ENCODE measurements around the gene N4BP2L1. TPM values are rescaled to one million over a fixed set of nuclear protein-coding genes. Genes with fewer than 3 reads are reported as not detected.

Gene N4BP2L1
- total RNA-seq, 1 experiment from 2014 or later = 9.3 TPM

DNA sequence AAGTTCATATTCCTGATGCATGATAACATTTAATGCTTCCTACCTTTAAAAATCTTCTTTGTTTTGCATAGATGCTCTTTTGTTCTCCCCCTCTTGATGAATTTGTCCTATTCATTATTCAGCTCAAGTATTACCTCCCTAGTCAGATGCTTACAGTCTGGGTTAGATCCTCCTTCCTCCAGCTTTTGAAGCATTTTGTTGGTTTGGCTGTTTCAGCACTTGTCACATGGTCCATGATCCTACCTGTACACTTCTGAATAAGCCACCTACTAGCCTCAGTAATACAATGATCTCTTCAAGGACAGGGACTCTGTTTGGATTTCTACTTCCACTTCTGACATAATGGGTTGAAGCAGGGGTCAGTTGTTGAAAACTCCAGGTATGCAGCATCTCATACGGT is 37.4 kb downstream of the N4BP2L1 start:
- Histone ChIP-seq H3K4me1 (no peaks in the 10 kb centered on the region), H3K36me3 (ENCODE audit: control insufficient read depth, insufficient read depth, low read length) (no peaks in the 10 kb centered on the region), H3K9me3 (no peaks in the 10 kb centered on the region), H3K27me3 (replicated peaks; ENCODE audit: control insufficient read depth, insufficient read depth, low read length) (no peaks in the 10 kb centered on the region), H3K4me3 (ENCODE audit: low read depth, low read length) (no peak overlapping the region)
- Mint-ChIP-seq H3K27me3 (ENCODE audit: insufficient read depth, unreplicated experiment) (no peaks in the 10 kb centered on the region), H3K4me3 (ENCODE audit: unreplicated experiment) (no peak overlapping the region), H3K4me1 (ENCODE audit: low read depth, unreplicated experiment) (no peaks in the 10 kb centered on the region), H3K27ac (ENCODE audit: unreplicated experiment) (no peak overlapping the region), H3K36me3 (ENCODE audit: insufficient read depth, unreplicated experiment) (peaks cover 33% of the 10 kb centered on the region), H3K9me3 (ENCODE audit: unreplicated experiment) (no peaks in the 10 kb centered on the region)
- TF ChIP-seq, protein P1, sequence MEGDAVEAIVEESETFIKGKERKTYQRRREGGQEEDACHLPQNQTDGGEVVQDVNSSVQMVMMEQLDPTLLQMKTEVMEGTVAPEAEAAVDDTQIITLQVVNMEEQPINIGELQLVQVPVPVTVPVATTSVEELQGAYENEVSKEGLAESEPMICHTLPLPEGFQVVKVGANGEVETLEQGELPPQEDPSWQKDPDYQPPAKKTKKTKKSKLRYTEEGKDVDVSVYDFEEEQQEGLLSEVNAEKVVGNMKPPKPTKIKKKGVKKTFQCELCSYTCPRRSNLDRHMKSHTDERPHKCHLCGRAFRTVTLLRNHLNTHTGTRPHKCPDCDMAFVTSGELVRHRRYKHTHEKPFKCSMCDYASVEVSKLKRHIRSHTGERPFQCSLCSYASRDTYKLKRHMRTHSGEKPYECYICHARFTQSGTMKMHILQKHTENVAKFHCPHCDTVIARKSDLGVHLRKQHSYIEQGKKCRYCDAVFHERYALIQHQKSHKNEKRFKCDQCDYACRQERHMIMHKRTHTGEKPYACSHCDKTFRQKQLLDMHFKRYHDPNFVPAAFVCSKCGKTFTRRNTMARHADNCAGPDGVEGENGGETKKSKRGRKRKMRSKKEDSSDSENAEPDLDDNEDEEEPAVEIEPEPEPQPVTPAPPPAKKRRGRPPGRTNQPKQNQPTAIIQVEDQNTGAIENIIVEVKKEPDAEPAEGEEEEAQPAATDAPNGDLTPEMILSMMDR (IDR thresholded peaks at IDR 0.05; ENCODE audit: insufficient read depth in 1 of 2, low read depth in 1 of 2, low read length in 1 of 2, severe bottlenecking in 1 of 2, unreplicated experiment in 1 of 2) = no peak
- no TSS peak for BruUV-seq (replicated peaks)
- intact Hi-C loops (cut with micrococcal nuclease; ENCODE audit: unreplicated experiment) = no loop called here
- ChIA-PET POLR2A (no interaction called here), CTCF (no interaction called here)
- DNase-seq = no peak

DNA sequence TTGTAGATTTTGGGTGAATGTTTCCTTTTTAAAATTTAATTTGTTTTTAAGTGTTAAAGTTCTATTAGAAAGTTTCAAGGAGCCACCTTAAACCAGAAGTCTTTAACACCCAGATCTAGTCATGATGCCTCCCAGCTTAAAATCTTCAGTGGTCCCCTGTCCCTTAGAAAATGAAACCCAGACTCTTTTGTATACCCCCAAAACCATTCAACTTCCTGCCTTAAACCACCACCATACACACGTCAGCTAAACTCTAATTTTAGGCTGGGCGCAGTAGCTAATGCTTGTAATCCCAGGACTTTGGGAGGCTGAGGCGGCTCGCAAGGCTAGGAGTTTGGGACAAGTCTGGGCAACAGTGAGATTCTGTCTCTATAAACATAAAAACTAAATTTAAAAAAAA is 37.9 kb downstream of the N4BP2L1 start:
- H3K36me3 Mint-ChIP-seq (ENCODE audit: insufficient read depth, unreplicated experiment) = peaks cover 32% of the 10 kb centered on the region
- H3K27me3 ChIP-seq (replicated peaks; ENCODE audit: control insufficient read depth, insufficient read depth, low read length) = no peaks in the 10 kb centered on the region
- no peaks in the 10 kb centered on the region for H3K36me3 ChIP-seq (ENCODE audit: control insufficient read depth, insufficient read depth, low read length)
- H3K9me3 ChIP-seq = no peaks in the 10 kb centered on the region
- no peak overlapping the region for H3K27ac Mint-ChIP-seq (ENCODE audit: unreplicated experiment)
- no peaks in the 10 kb centered on the region for H3K9me3 Mint-ChIP-seq (ENCODE audit: unreplicated experiment)
- TF ChIP-seq, protein P1 (IDR thresholded peaks at IDR 0.05; ENCODE audit: insufficient read depth in 1 of 2, low read depth in 1 of 2, low read length in 1 of 2, severe bottlenecking in 1 of 2, unreplicated experiment in 1 of 2) = no peak
- ChIA-PET POLR2A (no interaction called here), CTCF (no interaction called here)
- no TSS peak for BruUV-seq (replicated peaks)
- no peaks in the 10 kb centered on the region for H3K4me1 ChIP-seq
- no peaks in the 10 kb centered on the region for H3K27me3 Mint-ChIP-seq (ENCODE audit: insufficient read depth, unreplicated experiment)
- no peak for DNase-seq
- H3K4me1 Mint-ChIP-seq (ENCODE audit: low read depth, unreplicated experiment) = no peaks in the 10 kb centered on the region
- intact Hi-C loops (cut with micrococcal nuclease; ENCODE audit: unreplicated experiment) = no loop called here
- no peak overlapping the region for H3K4me3 Mint-ChIP-seq (ENCODE audit: unreplicated experiment)
- no peak overlapping the region for H3K4me3 ChIP-seq (ENCODE audit: low read depth, low read length)

DNA sequence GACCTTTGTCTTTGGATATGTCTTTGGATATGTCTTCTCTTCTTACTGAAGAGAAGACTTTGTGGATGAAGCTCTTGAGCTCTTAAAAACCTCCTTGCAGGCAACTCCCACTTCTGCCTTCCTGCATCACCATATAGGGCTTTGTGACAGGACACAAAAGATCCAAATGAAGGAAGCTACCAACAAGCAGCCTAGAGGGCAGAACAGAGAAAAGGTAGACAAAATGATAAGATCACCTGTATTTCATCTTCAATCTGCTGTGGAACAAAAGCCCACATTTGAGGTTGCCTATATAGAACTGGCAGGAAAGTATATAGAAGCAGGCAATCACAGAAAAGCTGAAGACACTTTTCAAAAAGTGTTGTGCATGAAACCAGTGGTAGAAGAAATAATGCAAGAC is 42.5 kb downstream of the N4BP2L1 start:
- Histone ChIP-seq H3K9me3 (no peaks in the 10 kb centered on the region), H3K4me3 (ENCODE audit: low read depth, low read length) (no peak overlapping the region), H3K36me3 (ENCODE audit: control insufficient read depth, insufficient read depth, low read length) (no peaks in the 10 kb centered on the region), H3K27me3 (replicated peaks; ENCODE audit: control insufficient read depth, insufficient read depth, low read length) (no peaks in the 10 kb centered on the region), H3K4me1 (no peaks in the 10 kb centered on the region)
- TF ChIP-seq, protein P1 (IDR thresholded peaks at IDR 0.05; ENCODE audit: insufficient read depth in 1 of 2, low read depth in 1 of 2, low read length in 1 of 2, severe bottlenecking in 1 of 2, unreplicated experiment in 1 of 2) = no peak
- no peak overlapping the region for H3K4me3 Mint-ChIP-seq (ENCODE audit: unreplicated experiment)
- BruUV-seq (replicated peaks) = no TSS peak
- no peaks in the 10 kb centered on the region for H3K9me3 Mint-ChIP-seq (ENCODE audit: unreplicated experiment)
- CTCF ChIA-PET = no interaction called here
- POLR2A ChIA-PET = no interaction called here
- H3K27me3 Mint-ChIP-seq (ENCODE audit: insufficient read depth, unreplicated experiment) = no peaks in the 10 kb centered on the region
- H3K4me1 Mint-ChIP-seq (ENCODE audit: low read depth, unreplicated experiment) = no peaks in the 10 kb centered on the region
- DNase-seq = no peak
- no peak overlapping the region for H3K27ac Mint-ChIP-seq (ENCODE audit: unreplicated experiment)
- intact Hi-C loops (cut with micrococcal nuclease; ENCODE audit: unreplicated experiment) = no loop called here
- H3K36me3 Mint-ChIP-seq (ENCODE audit: insufficient read depth, unreplicated experiment) = peaks cover 15% of the 10 kb centered on the region
